Activated naive CD4-positive, alpha-beta T cell treated with Interleukin-2 at 50 U/mL for 16 hours (primary cell): ENCODE measurements around the gene CRTAC1.
A peak's percentile ranks its signal among the peaks of the same experiment; 100 is the strongest.

ENCODE experiments used
- DNase-seq: peaks from one replicate; pipeline ENCODE4 v3.0.0-alpha.2; 2020

CRTAC1 gene

DNA sequence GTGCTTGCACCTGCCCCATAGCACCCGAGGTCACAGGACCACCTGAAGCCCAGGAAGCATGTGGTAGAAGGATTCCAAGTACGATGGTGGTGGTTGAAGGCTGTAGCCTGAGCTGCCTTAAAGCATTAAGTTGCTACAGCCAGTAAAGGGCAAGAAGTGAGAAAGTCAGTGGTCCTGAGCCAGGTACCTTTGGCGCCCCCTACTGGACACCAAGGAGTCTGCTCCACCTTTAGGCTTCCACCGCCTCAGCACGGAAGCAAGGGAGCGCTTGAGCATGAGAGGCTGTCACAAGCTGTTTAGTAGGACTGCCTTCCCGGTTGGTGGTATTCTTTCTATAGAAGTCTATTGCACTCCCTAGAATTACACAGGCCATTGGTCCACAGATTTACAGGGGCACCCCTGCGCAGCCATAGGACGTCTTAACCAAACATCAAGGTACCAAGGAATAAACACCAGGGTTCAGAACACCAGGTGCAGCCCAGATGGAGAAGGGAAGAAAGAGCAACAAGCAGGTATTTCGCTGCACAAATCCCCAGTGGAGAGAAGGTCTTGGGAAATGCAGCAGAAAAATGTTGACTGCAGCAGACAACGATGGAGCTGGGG is 2.2 kb downstream of the CRTAC1 start:
- DNase-seq = peak; percentile 50

DNA sequence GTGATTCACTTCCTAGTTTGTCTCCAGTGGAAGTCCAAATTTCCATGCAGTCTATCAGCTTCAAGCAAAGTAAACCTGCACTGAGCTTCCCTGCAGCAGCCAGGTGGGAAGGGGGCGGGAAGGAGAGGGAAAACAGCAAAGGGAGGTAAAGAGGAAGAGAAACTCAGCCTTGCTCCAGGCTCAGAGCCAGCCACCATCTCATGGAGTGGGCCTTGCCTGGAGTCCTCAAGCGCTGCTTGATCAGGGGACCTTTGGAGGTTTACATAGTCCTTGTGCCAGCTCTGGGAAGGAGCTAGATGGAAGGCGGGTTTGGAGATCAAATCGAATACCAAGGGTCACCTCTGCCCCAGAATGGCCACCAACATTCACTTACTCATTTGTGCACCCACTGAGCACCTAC is 7.4 kb downstream of the CRTAC1 start:
- DNase-seq = no peak

DNA sequence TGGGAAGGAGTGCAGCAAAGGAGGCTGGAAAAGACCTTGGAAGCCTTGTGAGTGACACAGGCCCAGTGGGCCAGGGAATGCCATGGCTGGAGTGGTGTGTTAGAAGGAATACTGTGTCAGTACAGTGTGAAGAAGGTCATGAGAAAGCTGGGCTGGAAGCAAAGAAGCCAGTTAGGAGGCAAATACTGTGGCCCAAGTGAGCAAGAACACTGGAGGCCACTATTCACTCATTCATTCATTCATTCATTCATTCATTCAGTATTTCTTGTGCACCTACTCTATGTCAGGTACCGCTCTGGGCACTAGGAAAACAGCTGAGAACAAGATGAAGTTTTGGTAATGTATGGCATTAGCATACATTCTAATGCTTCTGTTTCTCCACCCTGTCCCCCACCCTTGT is 9.6 kb downstream of the CRTAC1 start:
- DNase-seq = no peak

DNA sequence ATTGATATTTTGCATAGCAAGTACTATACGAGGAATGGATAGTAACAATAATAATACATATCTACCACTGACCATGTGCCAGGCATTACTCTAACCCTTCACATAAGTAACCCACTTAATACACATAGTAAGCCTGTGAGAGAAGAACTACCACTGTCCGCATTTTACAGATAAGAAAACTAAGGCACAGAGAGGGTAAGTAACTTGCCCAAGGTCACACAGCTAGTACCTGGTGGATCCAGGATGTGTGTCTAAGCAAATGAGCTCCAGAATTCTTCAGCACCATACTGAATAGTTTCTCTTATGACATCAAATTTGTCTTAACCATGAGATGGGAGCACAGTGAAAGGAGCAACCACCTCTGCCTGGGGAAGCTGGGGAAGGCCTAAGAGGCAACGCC is 10.2 kb downstream of the CRTAC1 start:
- no peak for DNase-seq

DNA sequence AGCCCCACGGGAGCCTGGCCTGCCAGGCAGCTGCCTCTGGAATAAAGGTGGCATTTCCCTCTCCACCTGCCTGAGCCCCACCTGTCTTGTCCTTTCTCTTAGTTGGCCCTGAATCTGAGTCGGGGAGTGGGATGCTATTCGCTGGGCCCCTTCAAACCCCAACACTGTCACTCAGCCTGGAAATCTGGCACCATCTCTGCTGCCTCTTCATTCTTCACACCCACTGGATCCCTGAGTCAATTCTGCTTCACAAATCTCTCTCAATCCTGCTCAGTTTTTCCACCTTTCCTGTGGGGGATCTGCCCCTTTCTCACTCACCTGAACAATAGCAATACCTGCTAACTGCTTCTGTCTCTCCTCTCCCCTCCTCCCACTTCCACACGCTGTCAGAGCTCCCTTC is 10.6 kb downstream of the CRTAC1 start:
- DNase-seq = no peak

DNA sequence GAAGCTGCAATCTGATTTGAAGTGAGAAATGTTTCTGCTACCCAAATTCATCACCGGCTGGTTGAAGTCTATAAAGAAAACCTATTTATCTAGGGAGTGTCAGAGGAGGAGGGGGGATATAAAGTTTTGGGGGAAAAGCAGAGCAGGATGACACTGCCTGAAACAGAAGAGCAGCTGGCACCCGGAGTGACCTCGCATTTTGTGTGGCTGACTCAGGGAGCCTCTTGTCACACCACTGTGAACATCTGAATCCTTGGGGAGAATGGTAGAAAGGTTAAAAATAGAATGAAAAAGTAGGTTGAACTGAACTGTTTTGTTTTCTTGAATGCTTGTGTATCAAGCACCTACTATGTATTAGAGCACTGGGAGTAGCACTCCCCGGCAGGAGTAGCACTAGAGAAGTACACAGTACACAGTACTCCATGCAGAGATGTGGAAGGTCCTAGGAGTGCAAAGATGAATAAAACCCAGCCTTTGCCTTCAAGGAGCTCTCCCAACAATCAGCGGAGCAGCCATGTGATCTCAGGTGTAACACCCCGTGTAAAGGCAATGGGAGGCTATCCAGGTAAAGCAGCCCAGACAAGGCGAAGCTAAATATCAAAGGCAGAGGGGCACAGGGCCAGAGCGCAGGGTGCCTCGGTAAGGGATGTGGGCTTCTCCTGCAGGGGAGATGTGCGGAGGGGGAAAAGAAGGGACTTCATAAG is 13.5 kb downstream of the CRTAC1 start:
- no peak for DNase-seq

DNA sequence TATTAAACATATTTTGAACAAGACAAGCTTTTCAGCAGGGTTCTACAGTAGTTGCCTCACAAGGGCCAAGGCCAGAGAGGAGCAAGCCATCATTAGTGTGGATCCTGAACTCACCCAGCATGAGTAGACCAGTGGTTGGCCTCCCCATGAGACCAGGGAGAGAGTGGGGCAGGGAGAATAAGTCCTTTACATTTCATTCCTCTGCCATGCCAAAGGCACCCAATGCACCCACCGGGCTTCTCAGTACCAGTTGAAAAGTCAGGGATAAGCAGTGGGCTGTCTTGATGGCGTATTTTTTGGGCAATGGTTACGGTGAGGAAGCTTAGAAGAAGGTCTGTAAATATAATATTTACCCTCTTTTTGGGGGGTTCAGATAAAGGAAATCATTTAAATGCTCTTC is 16.6 kb downstream of the CRTAC1 start:
- no peak for DNase-seq

DNA sequence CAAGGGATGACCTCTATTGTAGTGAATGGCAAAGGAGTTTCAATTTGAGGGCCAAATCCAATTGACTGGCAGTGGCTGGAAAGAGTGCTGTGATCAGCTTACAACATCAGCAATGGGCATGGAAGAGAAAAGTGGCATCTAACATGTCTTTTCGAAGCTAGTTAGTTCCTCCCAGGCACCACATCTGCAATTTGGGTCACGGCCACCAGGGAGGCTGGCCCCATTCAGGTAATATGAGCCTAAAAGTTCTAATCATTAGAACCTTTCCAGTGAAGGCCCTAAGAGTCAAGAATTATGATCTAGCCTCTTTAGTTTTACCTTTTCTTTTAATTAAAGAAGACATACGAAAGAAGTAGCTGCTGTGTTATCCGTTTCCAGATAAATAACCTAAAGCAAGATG is 17.3 kb downstream of the CRTAC1 start:
- DNase-seq = no peak

DNA sequence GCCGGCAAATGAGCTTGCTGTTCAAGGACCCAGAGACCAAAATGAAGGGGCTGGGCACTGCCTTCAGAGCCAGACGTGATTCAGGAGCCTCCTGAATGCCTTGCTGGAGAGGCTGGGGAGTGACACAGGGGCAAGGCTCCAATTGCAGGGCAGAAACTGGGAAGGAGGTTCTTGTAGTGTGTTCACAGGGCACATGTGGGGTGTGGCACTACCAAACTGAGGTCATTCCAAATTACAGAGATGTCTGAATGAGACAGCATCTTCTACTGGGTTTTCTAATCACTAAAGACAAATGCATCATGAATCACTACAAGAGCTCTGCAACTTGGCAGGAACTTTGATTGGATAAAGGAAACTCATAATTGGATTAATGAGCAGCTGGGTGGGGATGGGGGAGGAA is 17.8 kb downstream of the CRTAC1 start:
- DNase-seq = no peak

DNA sequence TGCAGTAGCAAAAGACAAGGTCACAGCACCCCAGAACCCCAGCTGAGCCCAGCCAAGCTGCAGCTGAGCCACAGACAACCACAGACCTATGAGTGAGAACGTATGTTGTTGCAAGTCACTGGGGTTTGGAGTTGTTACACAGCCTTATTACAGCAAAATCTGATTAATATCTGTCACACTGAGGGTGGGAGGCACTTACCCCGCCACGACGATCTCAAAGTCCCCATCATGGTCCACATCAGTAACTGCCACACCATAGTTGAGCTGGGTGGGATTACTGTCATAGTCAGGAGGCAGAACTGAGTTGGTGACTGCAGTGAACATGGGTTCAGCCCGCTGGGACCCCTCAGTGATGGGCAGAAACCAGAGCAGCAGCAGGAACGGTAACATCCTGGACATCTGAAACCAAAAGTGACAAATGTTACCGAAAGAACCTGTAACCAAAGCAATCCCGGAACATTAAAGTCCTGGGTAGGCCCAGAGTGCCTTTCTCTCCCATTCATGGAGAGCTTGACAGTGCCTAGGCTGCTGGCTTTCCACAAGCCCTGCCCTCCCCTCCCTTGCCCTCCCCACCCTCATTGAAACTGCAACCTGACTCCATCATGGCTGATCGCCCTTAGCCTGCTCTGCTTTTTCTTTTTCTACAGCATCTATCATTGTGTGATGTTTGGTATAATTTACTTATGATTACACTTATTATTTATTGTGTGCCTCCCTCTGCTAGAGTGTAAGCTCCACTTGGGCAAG is 19.3 kb downstream of the CRTAC1 start:
- no peak for DNase-seq

DNA sequence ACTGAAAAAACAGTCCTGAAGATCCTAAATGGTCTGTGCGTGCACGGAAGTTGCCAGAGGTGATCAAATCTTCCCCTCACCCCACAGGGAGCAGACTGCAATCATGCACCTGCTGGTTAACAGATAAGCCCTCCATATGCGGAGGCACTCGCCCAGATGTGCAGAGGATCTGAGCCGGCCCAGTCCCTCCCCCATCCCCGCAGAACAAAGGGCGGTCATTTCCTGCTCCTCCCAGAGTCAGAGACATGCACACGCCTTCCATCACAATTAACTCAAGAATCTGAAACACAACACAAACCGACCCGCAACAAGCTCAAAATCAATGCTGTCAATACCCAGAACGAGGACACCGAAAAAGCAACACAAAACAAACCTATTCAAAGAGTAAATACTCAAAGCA is 24.2 kb downstream of the CRTAC1 start:
- DNase-seq = no peak

DNA sequence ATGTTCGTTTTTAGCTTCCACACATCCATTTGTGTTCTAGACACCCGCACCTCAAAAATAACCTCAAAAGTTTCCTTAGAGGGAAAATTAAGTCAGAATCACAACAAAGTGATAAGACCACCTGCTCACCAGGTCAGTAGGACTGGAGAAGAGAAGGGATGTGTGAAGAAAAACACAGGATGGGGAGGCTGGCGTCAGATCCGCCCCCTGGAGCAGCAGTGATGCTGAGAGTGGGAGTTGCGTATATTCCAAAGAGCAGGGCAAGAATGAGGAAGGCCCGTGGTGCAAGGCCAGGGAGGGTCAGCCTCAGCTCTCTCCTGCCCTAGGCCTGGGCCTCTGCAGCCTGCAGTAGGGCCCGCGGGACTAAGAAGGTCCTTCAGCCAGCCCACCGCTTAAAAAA is 28.7 kb downstream of the CRTAC1 start:
- no peak for DNase-seq

DNA sequence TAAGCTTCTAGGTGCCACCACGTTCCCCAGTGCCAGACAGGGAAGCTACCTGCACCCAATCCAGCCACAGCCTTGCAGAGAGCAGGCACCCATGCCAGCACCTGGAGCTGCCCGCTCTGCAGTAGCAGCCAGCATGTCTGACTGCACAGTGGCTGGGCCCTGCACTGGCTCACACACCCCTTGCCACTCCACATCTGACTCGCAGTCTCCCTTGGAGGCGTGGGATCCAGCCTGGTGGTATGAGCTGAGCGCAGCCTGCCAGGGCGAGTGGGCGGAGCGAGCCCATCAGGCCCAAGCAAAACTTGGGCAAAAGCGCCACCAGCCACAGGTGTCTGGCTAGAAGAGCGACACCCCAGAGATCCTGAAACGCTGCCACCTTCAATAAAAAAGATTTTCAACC is 30.1 kb downstream of the CRTAC1 start:
- DNase-seq = no peak

DNA sequence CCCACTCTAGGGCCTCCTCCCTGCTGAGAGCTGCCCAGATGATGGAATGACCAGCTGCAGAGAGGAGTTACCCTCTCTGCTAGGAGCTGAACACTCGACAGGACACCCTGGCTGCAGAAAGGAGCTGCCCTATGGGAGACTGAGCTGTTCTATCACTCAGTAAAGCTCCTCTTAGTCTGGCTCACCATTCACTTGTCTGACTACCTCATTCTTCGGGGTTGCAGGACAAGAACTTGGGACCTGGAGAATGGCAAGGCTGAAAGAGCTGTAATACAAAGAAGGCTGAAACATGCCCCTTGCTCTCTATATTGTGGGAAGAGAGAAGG is 30.5 kb downstream of the CRTAC1 start:
- DNase-seq = no peak

DNA sequence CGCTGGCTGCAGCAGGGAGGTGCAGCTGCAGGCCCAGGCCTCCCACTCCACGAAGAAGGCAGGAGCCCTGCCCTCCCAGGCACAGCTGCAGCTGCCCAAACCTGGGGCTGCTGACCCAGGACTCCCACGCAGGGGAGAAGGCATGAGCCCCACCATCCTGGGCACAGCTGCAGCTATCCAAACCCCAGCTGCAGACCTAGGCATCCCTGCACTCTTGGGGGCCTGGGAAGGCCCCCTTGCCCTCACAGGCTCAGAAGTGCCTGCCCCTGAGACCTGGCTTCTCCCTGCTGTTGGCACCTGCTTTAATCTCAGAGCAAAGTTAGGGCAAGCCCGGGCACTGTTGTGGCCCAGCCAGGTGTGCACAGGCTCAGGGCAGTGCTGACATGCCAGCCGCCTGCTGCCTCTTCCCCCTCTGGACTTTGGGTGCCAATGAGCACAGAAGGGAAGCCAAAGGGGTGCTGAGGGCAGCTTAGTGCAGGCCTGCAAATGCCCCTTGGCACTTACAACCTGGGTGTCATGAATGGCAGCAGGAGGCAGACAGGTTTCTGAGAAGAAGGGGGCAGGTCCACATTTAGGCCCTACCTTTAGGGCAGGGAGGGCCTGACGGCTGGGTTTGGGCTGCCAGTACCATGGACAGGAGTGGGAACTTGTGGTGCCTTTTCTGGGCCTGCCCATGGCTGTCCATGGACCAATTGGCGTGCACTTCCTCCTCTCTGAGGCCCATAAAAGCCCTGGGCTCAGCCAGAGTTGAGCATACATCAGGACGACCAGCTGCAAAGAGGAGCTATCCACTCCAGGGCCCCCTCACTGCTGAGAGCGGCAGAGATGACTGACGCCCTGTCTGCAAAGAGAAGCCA is 31.1 kb downstream of the CRTAC1 start:
- no peak for DNase-seq

DNA sequence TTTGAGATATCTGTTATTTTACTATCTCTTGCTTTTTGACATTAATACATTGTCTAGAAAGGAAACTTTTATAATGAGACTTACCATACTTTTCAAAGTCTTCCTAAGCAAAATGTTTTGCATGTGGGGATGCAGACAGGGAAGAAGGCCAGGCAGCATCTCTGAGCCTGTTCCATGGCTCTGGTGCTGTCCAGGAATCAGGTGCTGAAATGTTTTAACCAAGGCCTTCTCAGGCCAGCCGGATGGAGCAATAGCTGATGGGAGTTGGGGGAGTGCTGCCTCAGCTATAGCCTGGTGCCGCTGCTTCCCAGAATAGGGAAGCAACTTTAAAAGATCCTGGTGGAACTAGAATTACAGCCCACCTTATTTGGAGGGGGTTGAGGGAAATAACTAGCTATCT is 38.5 kb downstream of the CRTAC1 start:
- no peak for DNase-seq

DNA sequence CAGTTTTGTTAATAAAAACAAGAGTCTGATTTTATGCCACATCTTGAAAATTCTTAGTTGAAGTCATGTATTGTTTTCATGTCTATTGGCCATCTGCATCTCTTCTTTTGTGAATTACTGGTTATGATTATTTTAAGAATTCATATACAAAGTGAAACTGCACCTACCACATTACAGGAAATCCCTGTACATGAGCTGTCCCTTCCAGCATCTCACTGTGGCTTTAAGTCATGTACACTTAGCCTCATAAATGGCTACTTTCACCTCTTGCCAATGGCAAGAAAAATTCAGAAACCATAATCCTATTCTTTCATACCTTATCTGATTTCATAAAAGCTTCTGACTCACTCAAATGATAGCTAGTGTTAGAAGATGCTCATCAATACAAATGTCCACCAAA is 48.6 kb downstream of the CRTAC1 start:
- DNase-seq = no peak

DNA sequence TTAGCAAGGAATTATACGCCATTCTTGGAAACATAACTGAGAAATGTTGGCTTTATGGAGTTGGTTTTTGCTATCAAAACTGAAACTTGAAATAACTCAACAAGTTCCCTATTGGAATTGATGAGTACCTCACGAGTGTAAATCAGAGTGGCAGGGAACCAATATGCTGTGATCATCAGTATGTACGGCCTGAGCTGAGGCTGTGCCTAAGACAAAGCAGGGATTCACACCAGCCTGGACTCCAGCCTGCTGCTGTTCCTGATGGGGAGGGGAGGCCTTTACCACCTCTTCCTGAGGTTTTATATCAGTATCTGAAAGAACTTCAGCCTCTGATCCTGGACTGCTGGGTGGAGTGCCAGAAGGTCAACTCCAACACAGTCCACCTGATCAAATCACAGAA is 52.7 kb downstream of the CRTAC1 start:
- DNase-seq = no peak

DNA sequence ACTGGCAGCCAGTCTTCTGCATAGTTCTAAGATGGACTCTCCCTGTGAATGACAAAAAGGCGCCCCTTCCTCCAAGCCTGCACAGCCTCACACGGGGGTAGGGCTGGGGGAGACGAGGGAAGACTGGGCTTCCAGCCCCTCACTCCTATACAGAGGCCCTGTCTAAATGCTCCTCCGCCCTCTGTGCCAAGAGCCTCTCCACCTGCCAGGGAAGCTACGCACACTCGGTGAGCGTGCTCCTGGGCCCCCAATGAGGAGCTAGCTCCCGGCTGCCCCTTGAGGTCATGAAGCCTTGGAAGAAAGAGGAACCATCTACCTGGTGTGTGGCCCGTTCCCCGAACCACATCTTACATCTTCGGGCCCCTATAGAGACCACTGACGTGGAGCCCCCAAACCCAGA is 54.8 kb downstream of the CRTAC1 start:
- DNase-seq = no peak

DNA sequence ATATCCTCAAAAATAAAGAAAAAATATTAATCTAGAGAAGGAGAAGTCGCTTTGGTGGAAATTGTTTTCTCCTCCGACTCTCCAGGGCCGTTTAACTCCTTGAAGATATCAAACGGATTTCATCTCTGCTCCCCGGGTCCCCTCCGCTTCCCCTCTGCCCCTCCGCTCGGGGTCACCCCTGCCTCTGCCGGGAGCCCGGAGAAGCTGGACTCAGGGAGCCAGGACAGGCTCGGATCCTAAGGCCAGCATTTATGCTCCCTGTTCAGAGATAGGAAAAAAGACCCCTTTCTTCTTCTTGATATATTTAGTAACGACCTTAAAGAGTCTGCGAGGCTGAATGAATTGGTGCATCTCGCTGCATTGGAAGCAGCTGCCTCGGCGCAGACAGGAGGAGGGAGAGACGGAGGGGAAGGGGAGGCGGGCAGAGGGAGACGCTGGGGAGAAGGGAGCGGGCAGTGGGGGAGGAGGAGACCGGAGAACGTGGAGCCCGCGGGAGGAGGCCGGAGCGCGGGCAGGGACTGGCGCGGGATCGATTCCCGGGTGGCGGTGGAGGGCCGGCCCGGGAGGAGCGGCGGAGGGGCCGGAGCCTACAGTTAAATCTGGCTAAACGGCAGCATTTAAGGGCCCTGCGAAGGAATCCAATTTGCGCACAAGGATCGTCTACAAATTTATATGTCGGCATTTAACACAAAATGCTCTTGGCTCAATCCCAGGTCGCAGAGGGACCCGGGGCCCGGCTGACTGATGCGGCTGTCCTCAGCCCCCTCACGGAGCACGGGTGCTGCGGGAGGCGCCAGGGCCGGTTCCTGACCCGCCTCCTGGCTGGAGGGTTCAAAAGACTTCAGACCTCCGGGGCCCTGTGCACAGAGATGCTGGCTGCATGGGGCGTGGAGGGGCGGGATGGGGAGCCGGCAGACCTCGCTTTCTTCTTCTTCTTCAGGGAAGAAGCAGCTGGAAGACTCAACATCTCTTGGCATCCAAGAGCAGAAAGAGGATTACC is 55.6 kb downstream of the CRTAC1 start:
- DNase-seq = no peak

DNA sequence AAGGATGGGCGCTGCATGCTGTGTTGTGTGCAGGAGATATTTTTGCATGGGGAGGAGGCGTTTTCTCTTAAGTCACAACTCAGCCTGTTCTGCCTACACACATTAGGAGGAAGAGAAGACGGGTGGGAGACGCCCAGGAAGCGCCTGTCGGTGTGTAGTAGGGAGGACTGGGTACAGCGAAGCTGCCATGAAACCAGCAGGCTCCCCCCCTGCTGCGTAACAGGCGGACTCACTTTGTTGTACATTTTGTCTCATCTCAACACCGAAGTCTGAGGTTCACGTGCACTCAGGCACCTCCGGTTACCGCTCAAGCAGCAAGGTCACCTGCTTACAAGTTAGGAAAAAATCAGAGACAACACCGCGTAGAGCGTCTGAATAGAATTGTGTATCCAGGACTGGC is 56.3 kb downstream of the CRTAC1 start:
- no peak for DNase-seq

DNA sequence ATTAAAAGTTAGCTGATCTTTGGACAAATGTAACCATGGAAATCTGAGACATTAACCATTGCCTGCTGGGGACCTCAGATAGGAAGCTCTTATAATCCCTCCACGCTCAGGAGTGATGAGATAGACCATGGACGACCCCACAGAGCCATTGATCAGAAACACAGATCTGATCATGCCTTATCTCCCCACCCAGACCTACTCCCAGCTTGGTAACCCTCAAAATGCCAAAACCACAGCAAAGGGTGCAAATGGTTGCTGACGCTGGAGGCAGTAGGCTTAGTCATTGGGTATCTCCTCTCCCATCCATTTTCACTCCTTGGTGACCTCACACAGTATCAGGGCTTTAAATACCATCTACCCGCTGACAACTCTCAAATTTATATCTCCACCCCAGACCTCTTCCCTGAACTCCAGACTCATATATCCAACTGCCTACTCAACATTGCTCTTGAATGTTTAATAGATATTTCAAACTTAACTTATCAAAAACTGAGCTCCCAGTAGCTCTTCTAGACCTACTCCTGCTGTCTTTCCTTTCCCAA is 60.8 kb downstream of the CRTAC1 start:
- DNase-seq = no peak
